HG03135 (cell line): ENCODE results near the gene C18orf63.

Source experiments
- ATAC-seq: cut with Tn5 transposase; IDR thresholded peaks from one replicate; pipeline ENCODE4 v1.9.1; 2021; ENCODE audit warnings: mild to moderate bottlenecking, moderate library complexity; ENCODE audit not compliant: unreplicated experiment

Gene C18orf63

DNA sequence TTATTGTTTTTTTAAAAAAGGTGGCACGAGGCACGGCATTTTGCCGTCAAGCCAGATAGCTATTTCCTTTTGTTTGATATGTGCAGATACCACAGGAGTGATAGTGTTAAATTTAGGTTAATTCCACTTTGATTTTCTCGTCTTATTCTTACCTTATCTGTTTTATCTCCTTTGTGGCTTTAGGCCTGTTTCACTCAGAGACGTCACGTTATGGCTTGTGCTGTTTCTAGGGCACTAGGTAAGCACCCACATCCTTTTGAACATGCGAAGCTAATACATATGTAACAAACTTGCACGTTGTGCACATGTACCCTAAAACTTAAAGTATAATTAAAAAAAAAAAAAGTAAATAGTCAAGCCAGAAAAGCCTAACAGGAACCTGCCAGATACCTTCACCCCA, 57.8 kb downstream of the C18orf63 start:
- no peak for ATAC-seq

- no peak for ATAC-seq
Observed at GRCh38 chr18:74375999-74376398, 60.4 kb downstream of the C18orf63 start.

- ATAC-seq = no peak
Observed at GRCh38 chr18:74376523-74376922, 60.9 kb downstream of the C18orf63 start.

GRCh38 chr18:74377776-74378175, 62.1 kb downstream of the C18orf63 start:
- ATAC-seq = no peak

GRCh38 chr18:74378179-74378682, 62.6 kb downstream of the C18orf63 start:
- ATAC-seq = no peak

DNA sequence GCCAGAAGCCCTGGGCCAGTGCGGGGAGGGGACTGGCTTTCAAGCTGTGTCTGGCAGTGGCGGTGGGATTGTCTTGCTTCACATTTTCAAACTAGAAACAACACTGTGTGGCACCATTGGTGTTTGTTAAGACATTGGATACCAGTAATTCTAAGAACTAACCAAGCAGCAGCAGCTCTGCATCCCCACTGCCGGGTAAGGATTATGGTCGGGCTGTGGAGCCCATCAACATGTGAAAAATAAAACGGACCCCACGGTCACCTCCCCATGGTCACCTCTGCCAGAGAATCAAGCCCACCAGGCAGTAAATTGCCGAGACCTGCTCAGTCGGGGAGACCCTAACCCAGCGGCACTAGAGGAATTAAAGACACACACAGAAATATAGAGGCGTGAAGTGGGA, 65.3 kb downstream of the C18orf63 start:
- ATAC-seq = no peak

DNA sequence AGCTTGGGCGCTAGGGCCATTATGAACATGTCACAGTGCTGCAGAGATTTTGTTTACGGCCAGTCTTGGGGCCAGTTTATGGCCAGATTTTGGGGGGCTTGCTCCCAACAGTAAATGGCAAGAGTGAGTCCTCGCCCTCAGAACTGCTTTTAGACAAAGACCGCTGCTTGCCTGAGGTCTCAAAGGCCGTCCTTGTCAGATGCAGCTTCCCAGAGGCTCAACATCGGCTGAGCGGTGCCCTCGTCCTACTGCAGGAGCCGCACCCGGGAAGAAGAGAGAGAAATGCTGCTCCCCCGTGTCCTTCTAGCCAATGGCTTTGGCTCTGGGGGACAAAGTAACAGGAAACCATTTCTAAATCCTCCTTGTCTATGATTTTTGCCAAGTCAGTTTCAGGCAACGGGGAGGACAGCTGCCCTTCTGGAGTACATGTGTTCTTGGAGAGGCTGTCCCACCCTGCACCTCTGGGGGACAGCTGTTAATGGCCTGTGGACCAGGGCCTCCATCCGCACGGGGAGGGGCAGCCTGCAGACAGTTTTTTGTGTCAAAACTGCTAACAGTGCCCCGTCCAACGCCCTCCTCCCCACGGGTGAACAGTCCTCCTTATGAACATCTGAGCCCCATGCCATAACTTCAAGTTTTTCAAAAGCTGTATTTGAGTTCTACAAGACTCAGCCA, 66.1 kb downstream of the C18orf63 start:
- no peak for ATAC-seq

DNA sequence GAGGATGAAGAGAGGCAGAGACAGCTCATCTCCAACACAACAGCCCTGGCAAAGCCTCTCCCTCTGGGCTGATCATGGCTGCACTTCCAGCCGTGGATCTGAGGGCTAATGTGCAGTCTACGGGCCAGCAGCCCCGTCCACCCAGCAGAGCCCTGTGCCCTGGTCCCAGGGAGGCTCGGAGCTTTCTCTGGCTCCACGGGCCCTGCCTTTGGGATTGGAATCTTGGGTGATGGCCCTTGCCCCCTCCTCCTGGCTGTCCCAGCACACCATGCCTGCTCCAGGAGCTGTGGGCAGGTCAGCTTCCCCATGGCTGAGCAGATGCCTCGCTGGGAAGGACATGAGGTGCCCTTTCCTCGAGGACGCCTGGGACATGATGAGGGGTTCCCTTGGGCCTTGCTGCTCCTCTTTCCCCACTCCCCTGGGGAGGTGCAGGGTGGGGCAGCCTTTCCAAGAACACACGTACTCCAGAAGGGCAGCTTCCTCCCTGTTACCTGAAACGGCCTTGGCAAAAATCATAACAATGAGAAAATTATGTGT, 66.9 kb downstream of the C18orf63 start:
- no peak for ATAC-seq

GRCh38 chr18:74387383-74387782, 71.7 kb downstream of the C18orf63 start:
- ATAC-seq = no peak

- no peak for ATAC-seq
Observed at GRCh38 chr18:74388227-74388626, 72.6 kb downstream of the C18orf63 start.

- no peak for ATAC-seq
Observed at GRCh38 chr18:74389171-74389927, 73.7 kb downstream of the C18orf63 start.

- no peak for ATAC-seq
Observed at GRCh38 chr18:74389991-74390390, 74.4 kb downstream of the C18orf63 start.

- no peak for ATAC-seq
Observed at GRCh38 chr18:74390900-74391299, 75.3 kb downstream of the C18orf63 start.

- no peak for ATAC-seq
Observed at GRCh38 chr18:74392323-74392722, 76.7 kb downstream of the C18orf63 start.

GRCh38 chr18:74395006-74395405, 79.4 kb downstream of the C18orf63 start:
- no peak for ATAC-seq

GRCh38 chr18:74395648-74396154, 80.1 kb downstream of the C18orf63 start:
- ATAC-seq = no peak

DNA sequence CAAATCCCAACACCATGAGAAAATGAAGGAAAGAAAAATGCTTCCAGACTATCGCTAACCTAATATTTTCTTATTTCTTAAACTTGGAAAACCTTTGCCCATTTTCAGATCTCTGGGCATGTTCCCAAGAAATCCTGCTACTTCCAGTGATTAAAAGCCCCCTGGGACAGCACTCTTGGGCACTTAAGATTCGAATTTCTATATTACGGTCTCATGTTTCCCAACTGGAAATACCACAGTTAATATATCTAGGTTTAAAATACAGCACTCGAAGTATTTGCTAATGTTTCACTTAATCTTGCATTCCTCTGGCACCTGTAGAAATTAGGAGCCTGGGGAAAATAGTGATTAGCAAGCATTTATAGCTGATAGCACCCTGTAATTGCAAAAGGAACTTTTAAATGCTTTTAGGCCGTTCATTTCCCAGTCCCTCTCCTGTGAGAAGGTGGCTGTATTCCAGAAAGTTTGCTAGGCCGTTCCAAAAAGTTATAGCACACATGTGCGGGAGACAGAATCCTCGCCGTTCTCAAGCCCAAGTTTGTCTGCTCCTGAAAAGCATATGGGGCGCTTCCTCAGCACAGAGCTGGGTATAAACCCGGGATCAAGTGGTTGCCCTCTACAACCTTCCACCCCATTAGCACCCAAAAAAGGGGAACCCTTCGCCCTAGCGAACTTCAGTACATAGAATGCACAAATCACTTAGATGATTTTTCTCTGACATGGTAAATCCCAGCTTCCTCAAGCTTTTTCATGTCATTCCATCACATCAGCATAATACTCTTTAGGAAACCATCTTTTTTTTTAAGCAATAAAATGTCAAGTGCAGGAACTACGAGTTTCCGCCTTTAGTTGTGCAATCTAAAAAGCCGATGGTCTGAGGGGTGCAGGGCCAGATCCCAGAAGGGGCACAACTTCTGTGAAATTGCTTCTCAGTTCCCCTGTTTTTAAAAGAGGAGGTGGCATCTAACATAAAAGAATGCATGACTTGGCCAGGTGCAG, 80.8 kb downstream of the C18orf63 start:
- no peak for ATAC-seq

DNA sequence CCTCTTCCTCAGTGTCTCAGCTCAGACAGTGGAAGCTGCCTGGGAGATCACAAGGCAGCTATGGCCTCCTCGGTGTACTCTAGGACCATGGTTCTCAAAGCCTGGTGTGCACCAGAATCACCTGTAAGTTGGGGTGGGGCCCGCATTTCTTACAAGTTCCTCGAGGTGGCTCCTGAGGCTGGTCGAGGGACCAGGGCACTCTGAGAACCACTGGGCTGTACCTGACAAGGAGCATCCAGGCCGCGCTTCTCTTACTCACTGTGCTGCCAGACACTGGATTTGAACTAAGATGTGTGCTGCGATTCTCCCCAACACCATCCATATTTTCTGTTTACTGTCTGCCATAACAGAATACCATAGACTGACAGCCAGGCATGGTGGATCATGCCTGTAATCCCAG, 81.9 kb downstream of the C18orf63 start:
- ATAC-seq = no peak

- no peak for ATAC-seq
Observed at GRCh38 chr18:74399091-74399887, 83.7 kb downstream of the C18orf63 start.

DNA sequence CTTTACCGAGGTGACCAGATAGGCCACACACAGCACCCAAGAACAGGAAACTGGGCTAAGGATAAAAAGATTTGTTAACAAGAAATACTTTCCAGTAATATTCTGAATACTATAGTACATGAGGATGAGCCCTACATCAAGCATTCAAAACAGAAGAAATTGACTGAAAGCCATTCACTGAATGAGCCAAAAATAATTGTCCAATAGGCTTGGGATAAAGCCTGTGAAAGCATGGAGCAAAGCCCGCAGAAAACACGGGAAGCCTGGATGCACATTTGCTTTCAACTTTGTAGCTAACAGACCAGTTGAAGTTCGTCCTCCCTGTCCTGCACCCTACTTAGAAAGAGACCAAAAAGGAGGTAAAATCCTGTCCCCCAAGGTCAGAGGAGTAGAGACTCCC, 85.2 kb downstream of the C18orf63 start:
- ATAC-seq = no peak
